K562 (cell line): Measurements from ENCODE around the gene CDRT4.

ENCODE experiments used
- CC2D1A ChIP-seq: fragments of 450-650 bp; IDR thresholded peaks from 2 replicates; pipeline ENCODE4 v1.6.1; 2017; ENCODE audit warnings: mild to moderate bottlenecking
- NRF1 ChIP-seq, 2 experiments: fragments of 450-650 bp; IDR thresholded peaks in 1 of 2; conservative IDR thresholded peaks in 1 of 2; 2 replicates each; pipeline ENCODE4 v1.6.1; 2014; ENCODE audit warnings: mild to moderate bottlenecking in 2 of 2
- ZNF133 ChIP-seq: fragments of 250-450 bp; sonication (Bioruptor Pico); IDR thresholded peaks from 2 replicates; pipeline ENCODE4 v1.4.0; 2020; ENCODE audit warnings: mild to moderate bottlenecking
- ZNF518B ChIP-seq: fragments of 250-450 bp; sonication (Bioruptor Pico); IDR thresholded peaks from 2 replicates; pipeline ENCODE4 v1.5.0; 2021; ENCODE audit warnings: mild to moderate bottlenecking, moderate library complexity

GRCh38 chr17:15448580-15448956 lies 18.9 kb downstream of the CDRT4 start:
- TF ChIP-seq NRF1 (conservative IDR thresholded peaks at IDR 0.05 in 1 of 2, IDR thresholded peaks at IDR 0.05 in 1 of 2) (no peak), ZNF133 (no peak), CC2D1A (no peak), ZNF518B (CRISPR knock-in tag) (no peak)
